HG02981 (cell line): ENCODE data around the gene EIF3D.

ENCODE experiments used
- ATAC-seq: cut with Tn5 transposase; IDR thresholded peaks from one replicate; pipeline ENCODE4 v1.9.1; 2021; ENCODE audit warnings: mild to moderate bottlenecking, moderate library complexity; ENCODE audit not compliant: unreplicated experiment

EIF3D gene, protein sequence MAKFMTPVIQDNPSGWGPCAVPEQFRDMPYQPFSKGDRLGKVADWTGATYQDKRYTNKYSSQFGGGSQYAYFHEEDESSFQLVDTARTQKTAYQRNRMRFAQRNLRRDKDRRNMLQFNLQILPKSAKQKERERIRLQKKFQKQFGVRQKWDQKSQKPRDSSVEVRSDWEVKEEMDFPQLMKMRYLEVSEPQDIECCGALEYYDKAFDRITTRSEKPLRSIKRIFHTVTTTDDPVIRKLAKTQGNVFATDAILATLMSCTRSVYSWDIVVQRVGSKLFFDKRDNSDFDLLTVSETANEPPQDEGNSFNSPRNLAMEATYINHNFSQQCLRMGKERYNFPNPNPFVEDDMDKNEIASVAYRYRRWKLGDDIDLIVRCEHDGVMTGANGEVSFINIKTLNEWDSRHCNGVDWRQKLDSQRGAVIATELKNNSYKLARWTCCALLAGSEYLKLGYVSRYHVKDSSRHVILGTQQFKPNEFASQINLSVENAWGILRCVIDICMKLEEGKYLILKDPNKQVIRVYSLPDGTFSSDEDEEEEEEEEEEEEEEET

DNA sequence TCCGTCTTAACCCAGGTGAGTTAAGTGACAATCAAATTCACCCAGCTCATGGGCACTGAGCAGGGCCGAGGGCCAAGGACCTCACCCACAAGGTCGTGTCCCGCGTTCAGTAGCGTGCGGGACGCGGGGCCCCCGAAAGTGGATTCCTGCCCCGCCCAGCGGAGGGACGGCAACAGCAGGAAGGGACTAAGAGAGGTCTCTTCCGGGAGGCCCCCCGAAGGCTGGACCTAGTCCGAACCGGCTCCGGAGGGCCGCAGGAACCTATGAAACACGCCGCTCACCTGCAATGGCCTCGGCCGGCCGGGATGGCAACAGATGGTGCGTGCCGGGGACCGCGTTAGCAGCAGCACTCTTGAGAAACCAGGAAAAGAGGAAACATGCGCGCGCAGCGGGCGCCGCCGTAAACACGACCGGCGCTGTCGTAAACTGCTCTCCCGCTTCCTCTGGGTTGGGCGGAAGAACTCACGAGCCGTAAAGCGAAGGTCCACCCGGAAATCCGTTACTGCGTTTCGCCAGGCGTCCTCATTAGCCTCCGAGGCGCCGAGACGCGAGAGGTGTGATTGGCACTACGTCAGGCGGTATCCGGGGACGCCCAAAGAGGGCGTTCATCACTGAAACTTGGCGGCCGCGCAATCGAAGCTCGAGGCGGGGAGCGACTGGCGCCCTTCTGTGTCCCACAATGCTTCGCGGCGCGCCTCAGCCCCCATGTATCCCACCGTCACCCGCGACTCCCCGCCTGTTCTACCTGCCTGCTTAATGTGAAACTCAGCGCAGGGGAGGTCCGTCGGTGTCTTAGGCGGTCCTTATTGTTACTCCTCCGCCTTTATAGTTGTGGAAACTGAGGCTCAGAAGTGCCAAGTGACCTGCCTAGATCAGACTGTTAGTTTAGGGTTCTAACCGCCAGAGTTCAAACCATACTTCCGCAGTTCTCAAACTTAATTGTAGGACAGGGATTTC lies at the start of gene EIF3D:
EIF3D (minus strand) TSS at position 372 of the 957 bp plus-strand sequence. CDS start 3,045 bp downstream, outside the sequence.
- ATAC-seq: peak; percentile 89

DNA sequence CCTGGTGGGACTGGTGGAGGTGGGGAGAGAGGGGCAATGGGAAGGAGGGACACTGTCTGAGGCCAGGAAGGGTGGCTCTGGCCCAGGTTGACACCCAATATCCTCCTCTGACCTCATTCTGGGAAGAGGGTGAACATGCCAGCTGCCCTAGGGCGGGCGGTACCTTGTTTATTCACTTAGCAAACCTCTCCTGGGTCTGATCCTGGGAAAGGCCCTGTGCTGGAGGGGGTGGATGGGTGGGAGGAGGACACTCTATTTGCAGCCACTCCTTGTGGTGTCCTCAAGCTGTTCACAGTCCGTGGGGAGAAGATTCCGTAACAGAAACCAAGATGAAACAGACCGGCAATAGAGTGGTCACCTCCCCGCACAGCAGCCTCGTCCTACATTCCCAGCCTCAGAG lies 49.7 kb upstream of the EIF3D start:
- ATAC-seq: no peak

DNA sequence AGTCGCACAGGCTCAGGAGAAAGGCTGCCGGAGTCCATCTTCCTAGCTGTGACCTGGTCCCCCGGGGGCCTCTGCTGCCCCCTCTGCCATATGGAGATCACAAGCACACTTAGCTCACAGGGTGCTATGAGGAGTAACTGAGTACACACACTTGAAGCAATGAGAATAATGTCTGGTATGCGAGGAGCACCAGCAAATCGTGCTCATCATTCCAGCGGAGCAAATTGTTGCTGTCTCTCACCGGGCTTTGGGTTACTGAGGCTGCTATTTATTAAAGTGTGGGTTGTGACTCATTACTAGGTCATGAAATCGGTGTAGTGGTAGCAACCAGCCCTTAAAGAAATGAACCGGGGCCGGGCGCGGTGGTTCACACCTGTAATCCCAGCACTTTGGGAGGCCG lies 48.1 kb upstream of the EIF3D start:
- ATAC-seq: no peak

DNA sequence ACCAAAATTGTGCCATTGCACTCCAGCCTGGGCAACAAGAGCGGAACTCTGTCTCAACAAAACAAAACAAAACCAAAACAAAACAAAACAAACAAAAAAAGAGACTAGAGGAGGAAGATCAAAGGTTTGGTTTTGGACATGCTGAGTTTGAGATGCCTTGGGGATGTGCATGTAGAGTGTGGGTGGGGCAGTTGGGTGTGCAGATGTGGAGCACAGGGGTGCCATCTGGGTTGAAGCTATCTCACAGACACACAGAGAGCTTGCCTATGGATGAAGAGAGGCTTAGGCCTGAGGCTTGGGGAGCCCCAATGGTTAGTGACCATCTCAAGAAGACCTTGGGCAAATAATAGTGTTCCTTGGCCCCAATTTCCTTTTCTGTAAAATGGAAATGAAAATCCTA lies 45.8 kb upstream of the EIF3D start:
- ATAC-seq: no peak

DNA sequence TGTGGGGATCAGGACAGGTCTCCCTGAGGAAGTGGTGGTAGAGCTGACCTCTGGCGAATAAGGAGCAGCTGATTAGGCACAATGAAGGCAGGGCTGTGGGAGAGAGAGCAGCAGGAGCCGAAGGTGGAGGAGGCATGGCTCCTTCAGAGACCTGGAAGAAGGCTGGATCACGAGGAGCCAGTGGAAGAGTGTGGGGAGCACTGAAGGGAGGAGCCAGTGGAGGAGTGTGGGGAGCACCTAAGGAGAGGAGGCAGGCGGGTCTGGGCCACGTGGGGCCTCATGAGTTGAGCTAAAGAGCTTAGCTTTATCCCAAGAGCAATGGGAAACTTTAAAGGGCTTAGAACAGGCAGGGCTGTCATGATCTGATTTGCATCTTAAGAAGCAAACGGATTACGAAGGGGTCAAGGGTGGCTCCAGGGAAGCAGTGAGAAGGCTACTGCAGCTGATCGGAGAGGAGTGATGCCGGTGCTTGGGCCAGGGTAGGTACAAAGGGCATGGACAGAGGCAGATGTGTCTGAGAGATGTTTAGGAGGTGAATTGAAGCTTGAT lies 44.9 kb upstream of the EIF3D start:
- ATAC-seq: no peak

DNA sequence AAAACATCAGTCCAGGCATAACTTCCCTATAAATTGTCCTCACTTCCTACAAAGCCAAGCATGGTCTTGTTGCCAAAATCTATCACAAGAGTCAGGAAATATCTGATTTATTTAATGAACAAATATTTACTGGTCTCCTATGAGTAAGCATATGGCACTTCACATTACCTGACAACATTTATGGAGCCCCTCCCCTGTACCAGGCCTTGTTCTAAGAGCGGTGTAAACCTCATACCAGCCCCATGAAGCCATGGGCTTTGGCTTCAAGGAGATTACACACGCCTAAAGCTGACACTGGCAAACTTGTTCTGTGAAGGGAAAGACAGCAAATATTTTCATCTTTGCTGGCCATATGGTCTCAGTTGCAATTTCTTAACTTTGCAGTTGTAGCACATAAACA lies 43.0 kb upstream of the EIF3D start:
- no peak for ATAC-seq

DNA sequence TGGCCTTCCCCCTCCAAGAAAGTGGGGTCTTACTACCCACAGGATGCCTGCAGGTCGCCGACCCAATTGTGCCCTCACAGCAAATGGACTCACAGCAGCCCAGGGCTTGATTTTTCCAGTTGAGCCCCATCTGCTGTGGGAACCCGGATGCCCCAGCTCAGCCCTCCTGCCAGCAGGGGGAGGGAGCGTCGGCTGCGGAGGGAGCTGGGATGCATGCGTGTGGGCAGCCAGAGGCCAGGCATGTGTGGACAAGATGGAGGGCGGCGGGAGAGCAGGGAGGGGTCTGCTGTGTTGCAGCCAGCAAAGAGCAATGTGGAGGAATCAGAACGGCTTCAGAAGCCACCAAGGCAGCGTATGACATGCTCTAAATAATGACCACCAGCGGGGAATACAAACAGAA lies 41.0 kb upstream of the EIF3D start:
- ATAC-seq: no peak

DNA sequence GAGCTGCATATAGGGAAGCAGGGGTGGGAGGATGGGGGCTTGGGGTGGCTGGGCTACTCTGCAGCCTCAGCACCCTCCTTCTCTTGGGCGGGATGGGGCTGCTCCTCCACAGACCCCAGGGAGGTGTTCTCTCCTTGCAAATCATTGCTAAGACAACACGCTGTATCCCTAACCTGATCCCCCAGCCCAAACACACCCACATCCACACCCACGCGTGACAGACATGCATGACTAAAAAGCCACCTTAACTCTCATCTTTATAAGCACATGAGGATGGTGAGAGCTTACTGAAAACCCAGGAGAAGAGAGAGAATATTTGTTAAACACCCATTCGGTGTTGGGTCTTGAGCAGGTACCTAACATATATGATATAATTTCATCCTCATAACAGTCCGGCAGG lies 39.9 kb upstream of the EIF3D start:
- ATAC-seq: no peak

DNA sequence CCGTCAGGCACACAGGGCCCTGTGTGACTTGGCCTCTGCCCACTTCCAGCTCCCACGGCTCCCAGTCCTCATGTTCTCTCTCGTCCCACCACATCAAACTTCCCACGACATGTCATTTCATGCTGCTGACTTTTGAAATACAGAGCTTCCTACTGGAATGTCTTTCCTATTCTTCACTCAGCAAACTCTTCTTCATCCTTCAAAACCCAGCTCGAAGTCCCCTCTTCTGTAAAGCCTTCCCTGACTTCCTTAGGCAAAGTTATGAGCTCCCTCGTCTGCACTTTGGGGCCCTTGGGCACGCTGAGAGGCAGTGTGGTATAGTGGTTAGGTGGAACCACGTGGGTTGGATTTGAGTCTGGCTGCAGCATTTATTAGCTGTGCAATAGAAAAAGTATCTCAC lies 37.8 kb upstream of the EIF3D start:
- ATAC-seq: no peak

DNA sequence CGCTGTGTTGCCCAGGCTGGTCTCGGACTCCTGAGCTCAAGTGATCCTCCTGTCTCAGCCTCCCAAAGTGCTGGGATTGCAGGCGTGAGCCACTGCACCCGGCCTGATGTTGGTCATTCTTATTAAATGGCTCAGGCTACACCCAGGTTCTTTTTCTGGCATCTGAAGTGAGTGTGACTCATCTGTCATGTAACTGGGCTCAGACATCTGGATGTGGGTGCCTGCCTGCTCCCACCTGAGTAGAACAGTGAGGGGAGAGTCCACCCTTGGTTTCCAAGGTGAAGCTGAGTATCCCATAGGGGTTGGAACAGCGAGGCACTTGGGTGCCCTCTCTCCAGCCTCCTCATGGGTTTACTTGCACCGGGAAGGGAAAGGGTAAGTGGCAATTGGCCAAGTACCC lies 36.7 kb upstream of the EIF3D start:
- no peak for ATAC-seq

DNA sequence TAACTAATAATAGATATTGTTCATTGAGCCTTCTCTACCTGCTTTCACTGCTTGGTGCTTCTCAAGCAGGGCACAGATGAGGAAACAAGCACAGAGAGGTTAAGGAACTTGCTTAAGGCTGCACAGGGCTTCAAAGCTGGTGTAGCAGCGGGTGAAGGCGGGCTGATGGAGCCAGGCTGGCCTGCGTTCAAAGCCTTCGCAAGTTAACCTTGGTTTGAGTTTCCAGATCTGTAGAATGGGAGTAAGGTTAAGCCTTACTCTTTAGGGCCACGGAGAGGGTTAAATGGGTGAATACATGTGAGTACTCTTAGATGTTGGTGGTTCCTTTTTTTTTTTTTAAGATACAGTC lies 36.2 kb upstream of the EIF3D start:
- no peak for ATAC-seq

DNA sequence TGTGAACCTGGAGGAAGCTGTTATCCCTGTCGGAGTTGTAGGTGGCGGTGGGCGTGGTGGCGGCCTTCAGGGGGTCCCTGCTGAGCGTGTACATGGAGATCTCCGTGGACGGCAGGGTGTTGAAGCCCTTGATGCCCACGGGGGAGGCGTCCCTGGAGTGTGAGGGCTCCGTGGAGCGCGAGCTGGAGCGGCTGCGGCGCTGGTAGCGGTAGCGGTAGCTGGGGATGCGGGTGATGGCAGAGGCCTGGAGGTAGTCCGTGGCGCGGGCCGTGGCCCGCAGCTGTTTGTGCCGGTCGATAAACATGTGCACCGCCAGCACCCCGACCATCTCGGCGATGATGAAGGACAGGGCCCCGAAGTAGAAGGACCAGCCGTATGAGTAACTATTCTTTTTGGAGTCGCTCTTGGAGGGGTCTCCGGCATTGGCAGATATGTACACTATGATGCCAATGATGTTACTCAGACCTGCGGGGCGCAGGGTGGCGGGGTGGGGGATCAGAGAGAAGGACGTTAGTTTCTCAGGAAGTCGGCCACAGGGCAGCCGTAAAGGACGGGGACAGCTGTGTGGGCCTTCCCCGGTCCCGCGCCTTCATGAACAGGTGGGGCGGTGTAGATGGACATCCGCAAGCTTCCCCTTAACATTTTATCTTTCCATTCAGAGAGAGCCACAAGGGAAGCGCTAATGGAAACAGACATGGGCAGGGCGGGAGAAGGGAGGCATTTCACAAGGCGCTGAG lies 35.6 kb upstream of the EIF3D start:
- ATAC-seq: no peak

DNA sequence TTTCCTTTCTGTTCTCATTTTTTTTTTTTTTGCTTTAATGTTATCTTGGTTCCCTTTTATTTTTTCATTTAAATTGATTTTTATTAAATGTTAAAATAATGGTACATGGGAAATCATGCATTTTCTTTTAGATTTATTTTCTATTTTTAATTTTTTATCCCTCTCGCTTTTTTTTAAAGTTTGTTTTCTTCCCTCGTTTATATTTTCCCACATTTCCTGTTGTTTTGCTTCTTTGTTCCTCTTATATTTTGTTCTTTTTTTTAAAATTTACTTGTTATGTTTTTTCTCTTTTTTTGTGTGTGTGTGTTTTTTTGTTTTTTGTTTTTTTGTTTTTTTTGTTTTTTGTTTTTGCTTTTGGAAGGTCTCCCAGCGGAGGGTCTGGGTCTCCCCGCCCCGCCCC lies 34.9 kb upstream of the EIF3D start:
- ATAC-seq: no peak

DNA sequence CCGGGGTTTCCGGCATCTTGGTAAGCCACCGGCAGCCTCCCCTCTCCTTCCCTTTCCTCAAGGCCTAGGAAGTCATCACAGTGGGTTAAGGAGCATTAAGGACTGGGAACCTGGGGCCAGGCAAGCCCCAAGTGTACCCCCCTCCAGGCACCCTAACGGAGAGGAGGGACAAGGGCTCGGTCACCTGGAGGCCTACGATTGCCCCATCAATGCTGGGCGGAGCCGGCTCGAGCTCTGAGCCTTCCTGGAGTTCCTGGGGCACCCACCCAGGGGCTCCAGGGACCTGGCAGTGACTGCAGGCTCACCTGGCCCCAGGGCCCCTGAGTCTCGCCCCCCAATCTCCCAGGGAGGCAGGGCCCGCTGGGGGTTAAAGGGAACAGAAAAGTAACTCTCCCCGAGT lies 34.5 kb upstream of the EIF3D start:
- ATAC-seq: no peak

DNA sequence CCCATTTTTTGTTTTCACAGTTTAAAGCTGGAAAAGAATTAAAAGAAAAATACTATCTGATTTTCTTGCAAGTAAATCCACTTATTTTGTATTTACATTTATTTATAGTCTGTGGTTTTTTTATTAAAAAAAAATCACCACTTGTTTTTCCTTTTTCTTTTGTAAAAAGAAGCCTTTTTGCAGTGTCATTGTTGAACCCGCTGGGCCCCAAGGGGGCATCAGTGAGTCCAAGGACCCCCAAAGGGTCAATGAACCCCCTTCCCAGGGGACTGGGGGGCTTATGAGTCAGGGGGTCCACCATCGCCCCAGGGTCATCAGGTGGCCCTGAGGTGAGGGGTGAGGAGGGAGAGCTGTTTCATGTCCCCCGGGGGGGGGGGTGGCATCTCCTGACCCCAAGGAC lies 34.0 kb upstream of the EIF3D start:
- no peak for ATAC-seq

DNA sequence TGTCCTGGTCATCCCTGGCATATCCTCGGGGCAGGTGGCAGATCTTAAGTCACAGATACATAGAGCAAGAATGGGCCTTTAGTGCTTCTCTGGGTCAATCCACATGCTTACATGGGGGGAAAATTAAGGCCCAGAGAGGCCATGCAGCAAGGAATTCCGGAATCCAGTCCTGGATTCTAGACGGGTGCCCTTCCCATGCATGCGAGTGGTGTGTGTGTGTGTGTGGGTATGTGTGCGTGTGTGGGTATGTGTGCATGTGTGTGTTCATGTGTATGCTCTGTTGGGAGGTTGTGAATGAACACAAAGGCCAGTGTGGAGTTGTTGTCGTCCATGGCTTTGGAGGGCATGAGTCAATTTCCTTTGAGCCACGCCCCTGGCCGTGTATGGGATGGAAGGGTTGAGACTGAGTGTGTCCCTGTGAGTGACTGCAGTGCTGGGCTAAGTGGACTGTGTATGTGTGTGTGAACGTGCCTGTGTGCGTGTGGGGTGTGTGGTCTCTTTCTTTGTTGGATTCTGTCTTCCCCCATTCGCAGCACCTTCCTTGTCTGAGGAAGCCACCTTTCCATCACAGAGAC lies 33.4 kb upstream of the EIF3D start:
- no peak for ATAC-seq

DNA sequence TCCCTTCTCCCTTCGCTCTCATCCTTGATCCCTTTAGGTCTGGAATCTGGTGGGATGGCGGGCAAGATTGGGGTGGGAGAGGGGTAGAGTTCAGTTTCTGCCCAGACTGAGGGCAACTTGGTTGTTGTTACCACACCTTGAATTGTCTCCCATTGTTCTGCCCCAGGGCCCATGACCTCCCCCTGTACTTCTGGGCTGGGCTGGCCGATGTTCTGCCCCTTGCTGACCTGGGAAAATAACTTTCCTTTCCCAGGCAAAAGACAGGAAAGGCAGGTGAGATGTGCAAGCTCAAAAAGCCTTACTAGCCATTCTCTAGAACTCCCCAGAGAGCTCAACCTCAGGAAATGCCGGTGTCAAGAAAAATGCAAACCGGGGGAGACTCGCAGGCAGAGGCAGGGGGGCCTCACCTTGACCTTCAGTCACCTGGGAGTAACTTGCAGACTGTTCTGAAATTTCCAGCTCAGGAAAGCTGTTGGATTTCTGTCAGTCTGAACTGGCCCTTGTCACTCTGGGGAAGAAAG lies 32.4 kb upstream of the EIF3D start:
- ATAC-seq: no peak

DNA sequence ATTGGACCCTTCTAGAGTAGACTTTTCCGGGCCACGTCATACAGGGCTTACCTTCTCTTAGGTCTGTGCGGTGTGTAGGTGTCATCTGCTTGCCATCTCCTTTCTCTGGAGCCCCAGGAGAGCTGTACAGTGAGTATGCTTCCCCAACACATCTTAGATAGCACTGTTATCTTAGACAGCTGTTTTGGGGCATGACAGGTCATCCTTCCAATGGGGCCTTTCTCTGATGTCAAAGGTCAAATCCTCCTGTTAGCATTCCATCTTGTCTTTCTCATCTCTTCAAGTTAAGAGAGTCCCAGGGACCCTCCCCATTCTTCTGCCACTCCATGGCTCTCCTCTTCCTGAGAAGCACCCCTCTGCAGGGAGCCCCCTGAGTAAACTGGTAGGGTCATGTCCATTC lies 31.0 kb upstream of the EIF3D start:
- no peak for ATAC-seq

DNA sequence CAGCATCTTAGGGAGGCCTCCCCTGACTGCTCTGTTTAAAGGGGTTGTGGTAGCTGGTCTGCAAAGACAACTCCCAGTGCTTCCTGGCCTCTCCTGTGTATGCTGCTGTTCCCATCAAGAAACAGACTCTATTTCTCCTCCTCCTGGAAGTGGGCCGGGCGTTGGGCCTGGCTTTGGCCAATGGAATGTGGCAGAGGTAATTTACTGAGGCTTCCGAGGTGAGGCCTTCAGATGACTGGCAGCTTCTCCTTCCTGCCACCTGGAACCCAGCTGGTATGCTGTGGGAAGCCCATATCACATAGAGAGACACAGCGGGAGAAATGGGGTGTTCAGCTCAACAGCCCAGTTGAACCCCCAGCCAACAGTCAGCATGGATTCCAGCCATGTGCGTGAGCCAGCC lies 25.1 kb upstream of the EIF3D start:
- ATAC-seq: no peak

DNA sequence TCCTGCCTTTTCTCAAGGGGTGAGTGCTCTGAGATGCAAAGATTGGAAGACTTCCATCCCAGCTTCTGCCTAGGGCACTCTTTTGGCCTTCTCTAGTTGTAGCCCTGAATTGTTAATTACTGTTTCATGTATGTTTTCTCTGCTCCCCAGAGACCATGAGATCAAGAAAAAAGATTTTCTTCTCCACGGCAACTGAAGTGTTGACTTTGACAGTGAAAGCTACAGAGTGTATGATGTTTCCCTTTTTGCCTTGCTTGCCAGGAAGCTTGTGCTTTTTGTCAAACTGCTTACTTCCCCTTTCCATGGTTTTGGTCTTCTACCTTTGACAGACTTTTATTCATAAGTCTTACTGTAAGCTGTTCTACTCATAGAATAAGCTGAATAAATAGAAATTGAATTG lies 23.3 kb upstream of the EIF3D start:
- no peak for ATAC-seq
